Measurements from ENCODE around the gene AQP3. TPM values are rescaled to one million over a fixed set of nuclear protein-coding genes. Genes with fewer than 3 reads are reported as not detected.

AQP3 gene
- total and polyA plus RNA-seq, 2 of the 13 experiments (the other 11 are each of a cell fraction or from before 2014, with no cell fraction given): 1.4 to 5.5 TPM

- TF ChIP-seq MTA1 (CRISPR knock-in tag; IDR thresholded peaks at IDR 0.05; ENCODE audit: borderline replicate concordance) (no peak), SIN3A (IDR thresholded peaks at IDR 0.05; ENCODE audit: borderline replicate concordance, low read depth, low read length) (peak; percentile 99), MTA3 (CRISPR knock-in tag; IDR thresholded peaks at IDR 0.05) (no peak), NR2F6 (IDR thresholded peaks at IDR 0.05) (no peak), NR2F6 (CRISPR knock-in tag; IDR thresholded peaks at IDR 0.05) (no peak), DMAP1 (CRISPR knock-in tag; IDR thresholded peaks at IDR 0.05) (peak; percentile 87; the same call in 1 of the 2 replicates), TBX2 (CRISPR knock-in tag; IDR thresholded peaks at IDR 0.05; ENCODE audit: borderline replicate concordance) (peak; percentile 41), ZNF292 (CRISPR knock-in tag; IDR thresholded peaks at IDR 0.05; ENCODE audit: borderline replicate concordance, low read depth) (no peak), HDAC1 (CRISPR knock-in tag; IDR thresholded peaks at IDR 0.05) (peak; percentile 91), ZBTB7B (CRISPR knock-in tag; IDR thresholded peaks at IDR 0.05) (no peak), CEBPB (IDR thresholded peaks at IDR 0.05; ENCODE audit: borderline replicate concordance, low read depth, low read length) (no peak), MATR3 (CRISPR knock-in tag; IDR thresholded peaks at IDR 0.05) (no peak), ZNF781 (CRISPR knock-in tag; IDR thresholded peaks at IDR 0.05; ENCODE audit: borderline replicate concordance, not compliant biosample characterization) (no peak), ZBTB43 (CRISPR knock-in tag; conservative IDR thresholded peaks at IDR 0.05) (no peak), FOXO1 (CRISPR knock-in tag; IDR thresholded peaks at IDR 0.05) (no peak), ZNF761 (CRISPR knock-in tag; conservative IDR thresholded peaks at IDR 0.05) (no peak), HDAC2 (CRISPR knock-in tag; IDR thresholded peaks at IDR 0.05) (peak; percentile 71), ZBTB20 (CRISPR knock-in tag; IDR thresholded peaks at IDR 0.05; ENCODE audit: borderline replicate concordance, low read depth) (0 out of 2 replicates have a peak, but pooled peaks have one; percentile 20), ZNF280D (CRISPR knock-in tag; IDR thresholded peaks at IDR 0.05) (no peak), ZNF549 (CRISPR knock-in tag; IDR thresholded peaks at IDR 0.05) (no peak), ZNF563 (CRISPR knock-in tag; IDR thresholded peaks at IDR 0.05) (no peak)
- TF ChIP-seq, protein P1, sequence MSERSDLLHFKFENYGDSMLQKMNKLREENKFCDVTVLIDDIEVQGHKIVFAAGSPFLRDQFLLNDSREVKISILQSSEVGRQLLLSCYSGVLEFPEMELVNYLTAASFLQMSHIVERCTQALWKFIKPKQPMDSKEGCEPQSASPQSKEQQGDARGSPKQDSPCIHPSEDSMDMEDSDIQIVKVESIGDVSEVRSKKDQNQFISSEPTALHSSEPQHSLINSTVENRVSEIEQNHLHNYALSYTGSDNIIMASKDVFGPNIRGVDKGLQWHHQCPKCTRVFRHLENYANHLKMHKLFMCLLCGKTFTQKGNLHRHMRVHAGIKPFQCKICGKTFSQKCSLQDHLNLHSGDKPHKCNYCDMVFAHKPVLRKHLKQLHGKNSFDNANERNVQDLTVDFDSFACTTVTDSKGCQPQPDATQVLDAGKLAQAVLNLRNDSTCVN (CRISPR knock-in tag; IDR thresholded peaks at IDR 0.05; ENCODE audit: borderline replicate concordance): no peak
- TF ChIP-seq, protein P2, sequence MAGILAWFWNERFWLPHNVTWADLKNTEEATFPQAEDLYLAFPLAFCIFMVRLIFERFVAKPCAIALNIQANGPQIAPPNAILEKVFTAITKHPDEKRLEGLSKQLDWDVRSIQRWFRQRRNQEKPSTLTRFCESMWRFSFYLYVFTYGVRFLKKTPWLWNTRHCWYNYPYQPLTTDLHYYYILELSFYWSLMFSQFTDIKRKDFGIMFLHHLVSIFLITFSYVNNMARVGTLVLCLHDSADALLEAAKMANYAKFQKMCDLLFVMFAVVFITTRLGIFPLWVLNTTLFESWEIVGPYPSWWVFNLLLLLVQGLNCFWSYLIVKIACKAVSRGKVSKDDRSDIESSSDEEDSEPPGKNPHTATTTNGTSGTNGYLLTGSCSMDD (CRISPR knock-in tag; IDR thresholded peaks at IDR 0.05): no peak
- TF ChIP-seq, protein P3, sequence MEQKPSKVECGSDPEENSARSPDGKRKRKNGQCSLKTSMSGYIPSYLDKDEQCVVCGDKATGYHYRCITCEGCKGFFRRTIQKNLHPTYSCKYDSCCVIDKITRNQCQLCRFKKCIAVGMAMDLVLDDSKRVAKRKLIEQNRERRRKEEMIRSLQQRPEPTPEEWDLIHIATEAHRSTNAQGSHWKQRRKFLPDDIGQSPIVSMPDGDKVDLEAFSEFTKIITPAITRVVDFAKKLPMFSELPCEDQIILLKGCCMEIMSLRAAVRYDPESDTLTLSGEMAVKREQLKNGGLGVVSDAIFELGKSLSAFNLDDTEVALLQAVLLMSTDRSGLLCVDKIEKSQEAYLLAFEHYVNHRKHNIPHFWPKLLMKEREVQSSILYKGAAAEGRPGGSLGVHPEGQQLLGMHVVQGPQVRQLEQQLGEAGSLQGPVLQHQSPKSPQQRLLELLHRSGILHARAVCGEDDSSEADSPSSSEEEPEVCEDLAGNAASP (CRISPR knock-in tag; IDR thresholded peaks at IDR 0.05; ENCODE audit: borderline replicate concordance): no peak
Measured at GRCh38 chr9:33473643-33474352, 26.4 kb upstream of the AQP3 start, which contains the start of gene NOL6 (continued).

Measured in HepG2 (cell line).